DLD1 (cell line): ENCODE measurements around the gene SH3GL3.

Experiments
- in situ Hi-C: cut with HindIII; loops from 2 replicates; pipeline ENCODE4 v1.10.0; 2017; ENCODE audit warnings: low sequenced_read_pairs

The SH3GL3 gene

DNA sequence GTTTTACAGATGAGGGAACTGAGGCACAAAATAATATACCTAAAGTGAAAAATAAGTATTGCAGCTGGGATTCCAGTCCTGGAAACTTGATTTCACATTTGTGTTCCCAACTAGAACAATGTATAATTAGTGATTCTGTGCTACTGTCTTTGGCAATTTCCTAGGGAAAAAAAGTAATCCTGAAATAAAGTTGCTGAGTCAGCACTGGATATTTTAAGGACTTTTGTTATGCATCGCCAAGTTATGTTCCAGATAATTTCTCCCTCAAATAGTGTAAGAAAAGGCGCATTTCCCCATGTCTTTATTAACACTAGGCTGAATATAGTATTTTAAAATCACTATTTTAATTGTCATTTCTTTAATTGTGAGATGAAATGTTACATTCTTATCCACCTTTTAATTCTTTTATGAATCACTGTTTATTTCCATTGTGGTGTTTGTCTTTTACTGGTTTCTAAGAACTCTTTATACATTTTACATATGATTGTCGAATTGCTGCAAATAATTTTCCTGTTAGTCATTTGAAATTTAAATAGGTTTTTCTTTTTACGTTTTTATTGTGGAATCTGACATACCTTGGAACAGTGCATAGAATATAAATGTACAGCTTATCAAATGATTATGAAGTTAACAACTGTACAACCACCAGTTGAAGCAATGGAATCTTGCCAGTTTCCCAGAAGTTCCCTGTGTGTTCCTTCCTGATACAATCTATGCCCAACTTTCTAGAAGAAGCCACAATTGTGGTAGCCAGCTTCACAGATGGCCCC is 56.6 kb downstream of the SH3GL3 start:
- in situ Hi-C loops: no loop called here

GRCh38 chr15:83504365-83504764 is 57.2 kb downstream of the SH3GL3 start:
- in situ Hi-C loops: no loop called here

DNA sequence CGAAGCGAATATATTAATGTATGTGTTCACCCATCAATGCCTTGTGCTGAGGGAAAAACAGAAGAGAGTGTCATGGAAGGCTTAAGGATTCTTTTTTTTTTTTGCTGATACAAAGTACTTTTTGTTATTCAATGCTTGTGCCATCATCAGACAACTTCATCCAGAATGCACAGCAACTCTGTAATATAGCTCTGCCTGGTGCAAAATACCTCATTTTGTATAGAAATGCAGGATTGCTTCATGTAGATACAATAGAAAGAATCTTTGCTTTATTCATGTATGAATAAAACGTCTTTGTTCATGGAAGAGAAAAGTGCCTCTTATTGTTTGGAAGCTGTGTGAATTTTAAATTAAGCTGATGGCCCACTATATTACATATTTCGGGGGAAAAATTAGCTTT is 62.9 kb downstream of the SH3GL3 start:
- in situ Hi-C loops: no loop called here

DNA sequence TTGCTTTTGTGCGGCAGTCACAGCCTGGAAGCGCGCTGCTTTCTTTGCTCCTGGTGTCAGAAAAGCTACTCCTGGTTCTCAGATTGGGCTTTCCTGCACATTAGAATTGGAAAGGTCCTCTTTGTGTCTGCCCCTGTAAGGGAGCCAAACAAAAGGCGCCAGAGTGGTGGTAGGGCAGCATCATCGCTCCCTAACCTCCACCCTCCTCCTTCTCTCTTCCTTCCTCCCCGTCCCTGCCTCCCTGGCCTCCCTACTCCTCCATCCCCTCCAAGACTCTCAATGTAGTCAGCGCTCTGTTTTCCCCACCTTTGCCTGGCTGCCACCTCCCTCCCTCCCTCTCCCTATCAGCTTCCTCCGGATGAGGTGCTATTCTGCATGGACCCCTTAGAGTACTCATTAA is 65.3 kb downstream of the SH3GL3 start:
- in situ Hi-C loops: no loop called here

- in situ Hi-C loops: no loop called here
Observed at GRCh38 chr15:83514584-83514983, 67.4 kb downstream of the SH3GL3 start.

DNA sequence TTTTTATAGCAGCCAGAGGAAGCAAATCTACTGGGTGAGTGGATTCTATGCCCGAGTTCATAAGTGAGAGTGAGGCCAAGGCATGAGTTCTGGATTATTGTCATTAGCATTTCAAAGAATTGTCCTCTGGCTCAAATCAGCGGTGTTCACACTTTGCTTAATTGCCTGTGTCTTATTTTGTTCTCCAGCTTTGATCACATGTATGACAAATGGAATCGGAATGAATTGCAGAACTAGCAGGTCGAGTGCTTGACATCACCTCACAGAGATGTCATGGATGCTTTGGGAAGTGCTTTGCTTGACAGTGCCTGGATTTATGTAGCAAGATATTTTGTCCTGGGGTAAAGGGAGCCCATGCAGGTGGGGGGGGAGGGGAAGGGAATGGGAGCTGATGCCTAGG is 68.0 kb downstream of the SH3GL3 start:
- in situ Hi-C loops: no loop called here

- in situ Hi-C loops: no loop called here
Observed at GRCh38 chr15:83516935-83517334, 69.8 kb downstream of the SH3GL3 start.

GRCh38 chr15:83526319-83526718 is 79.2 kb downstream of the SH3GL3 start:
- in situ Hi-C loops: no loop called here

DNA sequence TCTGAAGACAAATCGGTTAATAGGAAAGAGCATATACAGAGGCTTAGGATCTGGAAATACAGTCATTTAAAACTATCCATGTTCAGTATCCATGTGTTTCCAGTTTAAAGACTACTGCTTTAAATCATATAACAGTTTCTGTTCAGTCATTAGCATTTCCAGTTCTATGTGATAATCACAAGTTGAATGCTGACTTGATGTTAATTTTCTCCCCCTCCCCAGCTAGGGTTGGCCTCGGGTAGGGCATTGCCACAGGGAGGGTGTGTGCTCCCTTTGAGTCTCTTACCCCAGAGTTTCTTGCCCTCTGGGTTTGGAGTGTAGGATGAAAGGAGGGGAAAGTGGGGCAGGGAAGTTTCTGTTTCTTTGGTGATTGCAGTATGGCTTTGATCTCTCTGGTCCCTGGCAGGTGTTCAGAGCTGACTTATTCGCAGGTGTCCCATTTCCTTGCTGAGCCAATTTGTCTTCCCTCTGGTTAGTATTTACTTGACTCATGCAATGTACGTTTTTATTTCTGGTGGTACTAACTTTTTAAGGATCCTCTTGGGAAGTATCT is 86.3 kb downstream of the SH3GL3 start:
- in situ Hi-C loops: no loop called here

GRCh38 chr15:83537606-83538005 is 90.5 kb downstream of the SH3GL3 start:
- in situ Hi-C loops: no loop called here

GRCh38 chr15:83538682-83539081 is 91.5 kb downstream of the SH3GL3 start:
- in situ Hi-C loops: no loop called here

GRCh38 chr15:83545804-83546511 is 98.8 kb downstream of the SH3GL3 start:
- in situ Hi-C loops: no loop called here

DNA sequence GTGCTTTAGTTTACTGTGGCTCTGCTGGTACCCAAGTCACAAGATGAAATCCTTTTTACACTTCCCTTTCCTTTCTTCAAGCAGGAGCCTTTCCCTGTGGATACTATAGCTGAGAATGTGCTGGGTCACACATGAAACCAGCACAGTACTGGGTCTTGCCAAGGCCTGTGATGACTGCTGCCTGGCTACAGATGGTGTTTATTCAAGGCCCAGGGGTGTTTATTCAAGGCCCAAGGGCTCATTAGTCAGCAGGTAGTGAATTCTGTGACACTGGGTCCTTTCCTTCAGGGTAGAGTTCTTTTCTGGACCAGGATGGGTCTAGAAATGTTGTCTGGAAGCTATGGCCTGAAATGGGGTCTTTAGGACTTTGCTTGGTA is 99.4 kb downstream of the SH3GL3 start:
- in situ Hi-C loops: no loop called here

DNA sequence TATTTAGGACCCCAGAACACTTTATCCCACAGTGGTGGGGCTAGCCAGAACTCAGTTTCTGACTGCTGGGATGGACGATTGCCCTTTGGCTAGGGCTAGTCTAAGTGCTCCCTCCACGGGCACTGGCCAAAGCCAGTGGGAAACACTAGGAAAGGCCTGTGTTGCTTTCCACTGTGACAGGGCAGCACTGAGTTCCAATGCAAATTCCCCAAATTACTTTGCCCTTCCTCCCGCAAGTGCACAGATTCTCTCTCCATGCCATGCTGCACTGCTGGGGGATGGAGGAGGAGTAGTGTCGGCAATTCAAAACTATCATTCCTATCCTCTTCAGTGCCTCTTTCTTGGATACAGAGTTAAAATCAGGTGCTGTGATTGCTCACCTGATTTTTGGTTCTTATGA is 100.0 kb downstream of the SH3GL3 start:
- in situ Hi-C loops: no loop called here

GRCh38 chr15:83549623-83550022 is 102.5 kb downstream of the SH3GL3 start:
- in situ Hi-C loops: no loop called here

GRCh38 chr15:83554558-83554957 is 107.4 kb downstream of the SH3GL3 start:
- in situ Hi-C loops: no loop called here

DNA sequence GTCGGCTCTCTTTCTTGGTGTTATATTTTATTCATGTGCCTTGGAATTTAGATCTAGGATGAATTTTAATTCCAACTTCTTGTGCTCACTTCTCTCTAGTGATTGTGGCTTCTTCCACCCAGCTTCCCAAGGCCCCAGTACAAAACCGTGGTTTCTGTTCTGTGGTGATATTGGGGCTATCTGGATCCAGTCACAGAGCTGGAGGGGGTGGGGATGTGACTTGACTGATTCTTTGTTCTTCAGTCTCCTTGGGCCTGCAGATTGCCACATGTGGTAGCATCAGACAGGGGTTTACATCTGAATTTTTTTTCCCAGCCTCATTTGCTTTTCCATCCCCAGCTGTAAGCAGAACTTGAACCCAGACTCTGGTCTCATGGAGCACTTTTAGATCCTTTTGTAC is 108.2 kb downstream of the SH3GL3 start:
- in situ Hi-C loops: no loop called here

DNA sequence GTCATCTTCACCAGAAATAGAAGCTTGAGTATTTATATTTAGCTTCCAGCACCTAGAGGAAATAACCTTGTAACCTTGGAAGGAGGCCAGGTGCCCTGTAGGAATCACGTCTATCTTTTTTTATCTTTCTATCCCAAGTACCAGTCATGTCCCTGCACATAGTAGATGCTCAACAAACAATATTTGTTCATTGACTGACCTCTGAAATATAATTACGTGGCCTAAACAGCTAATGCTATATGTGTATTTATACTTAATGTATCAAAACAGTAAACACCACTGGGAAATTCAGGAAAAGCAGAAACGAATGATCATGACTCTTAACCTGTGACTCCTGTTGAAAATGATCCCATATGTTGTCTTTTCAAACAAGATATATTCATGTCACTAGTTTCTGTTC is 108.9 kb downstream of the SH3GL3 start:
- in situ Hi-C loops: no loop called here

DNA sequence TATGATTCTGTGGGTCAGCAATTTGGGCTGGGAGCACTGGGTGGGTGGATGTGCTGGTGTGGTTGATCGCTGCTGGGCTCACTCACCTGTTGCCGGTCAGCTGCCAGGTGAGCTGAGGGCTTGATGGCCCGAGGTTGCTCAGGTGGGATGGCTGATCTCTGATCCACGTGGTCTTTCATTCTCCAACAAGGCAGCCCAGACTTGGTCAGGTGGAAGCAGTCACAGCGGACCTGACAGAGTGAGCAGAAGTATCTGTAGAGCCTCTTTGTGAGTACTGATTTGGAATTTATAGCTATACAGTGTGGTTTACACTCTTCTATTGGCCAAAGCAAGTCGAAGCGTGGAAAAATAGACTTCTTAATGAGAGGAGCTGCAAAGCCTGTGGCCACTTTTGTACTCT is 109.6 kb downstream of the SH3GL3 start:
- in situ Hi-C loops: no loop called here

GRCh38 chr15:83558146-83558545 is 111.0 kb downstream of the SH3GL3 start:
- in situ Hi-C loops: no loop called here

DNA sequence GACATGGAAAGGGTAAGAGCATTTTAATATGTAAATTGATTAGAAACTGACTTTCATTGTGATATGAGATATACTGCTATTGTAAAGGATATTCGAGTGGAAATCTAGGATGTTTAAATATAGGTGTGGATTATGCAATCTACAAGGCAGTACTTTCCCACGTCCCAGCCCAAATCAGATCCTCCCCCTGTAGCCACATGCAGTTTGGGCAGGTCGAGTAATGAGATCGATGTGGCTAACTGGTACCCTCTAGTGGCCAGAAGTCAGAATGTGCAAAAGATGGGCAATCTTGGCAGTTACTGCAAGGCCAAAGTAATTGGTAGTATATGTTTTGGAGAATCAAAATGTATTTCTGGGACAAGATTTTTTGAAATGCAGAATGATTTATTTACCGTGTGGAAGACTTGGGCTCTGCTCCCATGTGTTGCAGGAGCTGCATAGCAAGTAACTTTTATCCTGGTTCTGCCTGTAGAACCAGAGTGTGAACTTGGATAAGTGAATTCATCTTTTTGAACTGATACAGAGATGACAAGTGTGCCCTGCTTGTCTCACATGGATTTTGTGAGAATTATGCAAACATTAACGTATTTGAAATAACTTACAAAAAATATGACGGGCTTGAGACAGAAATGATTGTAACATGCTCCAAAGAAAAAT is 112.3 kb downstream of the SH3GL3 start:
- in situ Hi-C loops: no loop called here

DNA sequence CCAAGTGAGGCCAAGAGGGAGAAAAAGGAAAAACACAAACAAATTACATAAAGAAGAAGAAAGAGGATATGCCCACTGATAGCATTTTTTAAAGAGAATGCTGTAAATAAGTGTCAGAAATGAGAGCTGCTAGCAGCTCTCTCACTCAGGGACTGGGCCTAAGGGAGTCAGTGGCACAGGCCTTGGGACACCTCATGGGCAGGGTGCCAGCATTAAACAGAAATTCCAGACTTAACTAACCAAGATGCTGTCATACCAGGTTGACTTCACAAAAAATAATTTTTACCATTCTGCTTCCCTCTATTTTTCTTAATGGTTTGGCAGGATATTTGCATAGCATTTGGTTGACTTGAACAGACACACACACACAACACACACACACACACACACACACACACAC is 114.5 kb downstream of the SH3GL3 start:
- in situ Hi-C loops: no loop called here
